G401.6 (cell line): ENCODE data around the gene TEN1.
A peak's percentile ranks its signal among the peaks of the same experiment; 100 is the strongest.

Source experiments
- FAIRE-seq: peaks from 2 replicates; lab custom pipeline; 2012; peaks lifted over from hg19 to GRCh38; lab: Jason Lieb, UNC

The TEN1 gene

DNA sequence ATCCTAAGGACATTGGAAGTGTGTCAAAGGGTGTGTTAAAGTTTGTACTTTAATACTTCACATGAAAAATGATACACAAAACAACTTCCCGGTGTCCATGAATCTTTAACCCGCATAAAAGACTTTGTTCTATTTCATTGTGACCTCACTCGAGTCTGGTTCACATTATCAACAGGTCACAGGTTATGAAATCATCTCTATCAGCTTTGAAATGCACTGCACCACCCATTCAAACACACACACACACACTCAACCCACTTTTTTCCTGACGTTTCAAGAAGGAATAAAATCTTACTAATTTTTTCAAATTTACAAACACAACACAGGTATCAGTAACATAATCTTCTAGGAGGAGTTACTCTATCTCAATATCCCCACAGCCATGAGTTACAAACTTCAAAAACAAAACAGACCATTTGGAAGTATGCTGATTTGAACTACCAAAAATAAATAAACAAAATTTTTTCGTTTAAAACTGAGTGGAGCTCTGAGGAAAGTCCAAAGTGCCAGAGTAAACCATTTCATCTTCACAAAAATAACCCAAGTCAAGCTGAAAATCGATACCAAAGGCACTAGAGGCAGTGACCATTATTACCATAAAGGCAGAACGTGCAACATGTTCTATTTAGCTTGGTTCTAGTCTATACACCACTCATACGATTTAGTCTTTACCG is 2.7 kb upstream of the TEN1 start:
- FAIRE-seq: no peak

DNA sequence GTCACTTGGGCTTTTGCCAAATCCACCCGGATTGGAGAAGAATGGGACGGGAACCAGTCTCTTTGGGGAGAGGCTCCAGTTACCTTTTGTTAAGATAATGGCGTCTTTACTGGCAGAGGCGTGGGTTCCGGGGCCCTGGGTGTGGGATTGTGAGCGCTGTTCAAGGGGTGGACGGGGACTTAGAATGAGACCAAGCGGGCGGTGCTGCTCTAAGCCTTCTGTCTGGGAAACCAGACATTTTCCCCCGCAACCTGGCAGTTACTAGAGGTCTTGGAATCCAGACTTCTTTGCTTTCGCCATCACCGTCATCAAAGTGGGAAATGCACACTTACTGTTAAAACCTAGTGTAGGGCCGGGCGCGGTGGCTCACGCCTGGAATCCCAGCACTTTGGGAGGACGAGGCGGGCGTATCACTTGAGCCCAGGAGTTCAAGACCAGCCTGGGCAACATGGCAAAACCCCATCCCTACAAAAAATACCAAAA is 706 bp downstream of the TEN1 start:
- no peak for FAIRE-seq

DNA sequence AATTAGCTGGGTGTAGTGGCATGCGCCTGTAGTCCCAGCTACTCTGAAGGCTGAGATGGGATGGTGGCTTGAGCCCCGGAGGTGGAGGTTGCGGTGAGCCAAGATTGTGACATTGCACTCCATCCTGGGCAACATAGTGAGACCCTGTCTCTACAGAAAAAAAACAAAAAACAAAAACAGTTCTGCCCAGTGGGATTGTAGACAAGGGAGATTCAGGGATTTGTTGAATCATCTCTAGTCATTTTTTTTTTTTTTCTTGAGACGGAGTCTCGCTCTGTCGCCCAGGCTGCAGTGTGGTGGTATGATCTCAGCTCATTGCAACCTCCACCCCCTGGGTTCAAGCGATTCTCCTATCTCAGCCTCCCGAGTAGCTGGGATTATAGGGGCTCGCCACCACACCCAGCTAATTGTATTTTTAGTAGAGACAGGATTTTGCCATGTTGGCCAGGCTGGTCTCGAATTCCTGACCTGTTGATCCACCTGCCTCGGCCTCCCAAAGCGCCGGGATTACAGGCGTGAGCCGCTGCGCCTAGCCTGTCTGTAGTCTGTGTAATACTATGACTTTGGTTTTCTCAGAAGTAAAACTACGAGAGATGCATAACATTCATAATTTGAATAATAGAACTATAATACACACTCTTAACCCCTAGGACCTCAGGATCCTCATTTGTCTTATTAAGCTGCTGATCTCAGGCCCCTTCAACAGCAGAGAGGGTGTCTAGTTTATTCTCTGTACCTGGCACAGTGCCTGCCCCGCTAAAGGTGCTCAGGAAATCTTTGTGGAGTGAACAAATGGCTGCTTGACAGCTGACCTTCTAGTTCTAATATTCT is 1.4 kb downstream of the TEN1 start:
- no peak for FAIRE-seq

DNA sequence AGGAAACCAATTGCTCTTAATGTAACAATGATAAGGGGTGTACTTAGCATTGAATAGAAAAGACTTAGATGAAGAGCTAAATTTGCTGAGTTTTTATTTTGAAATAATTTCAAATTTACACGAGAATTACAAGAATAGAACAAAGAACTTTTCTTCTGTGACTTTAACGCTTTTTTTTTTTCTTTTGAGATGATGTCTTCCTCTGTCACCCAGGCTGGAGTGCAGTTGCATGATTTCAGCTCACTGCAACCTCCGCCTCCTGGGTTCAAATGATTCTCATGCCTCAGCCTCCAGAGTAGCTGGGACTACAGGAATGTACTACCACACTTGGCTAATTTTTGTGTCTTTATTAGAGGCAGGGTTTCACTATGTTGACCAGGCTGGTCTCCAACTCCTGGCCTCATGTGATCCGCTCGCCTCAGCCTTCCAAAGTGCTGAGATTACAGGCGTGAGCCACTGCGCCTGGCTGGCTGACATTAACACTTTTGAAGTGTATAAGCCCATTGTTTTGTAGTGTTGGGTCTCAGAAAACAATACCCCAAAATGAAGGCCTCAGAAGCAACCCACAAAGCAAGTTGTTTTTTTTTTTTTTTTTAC is 2.1 kb downstream of the TEN1 start:
- no peak for FAIRE-seq

DNA sequence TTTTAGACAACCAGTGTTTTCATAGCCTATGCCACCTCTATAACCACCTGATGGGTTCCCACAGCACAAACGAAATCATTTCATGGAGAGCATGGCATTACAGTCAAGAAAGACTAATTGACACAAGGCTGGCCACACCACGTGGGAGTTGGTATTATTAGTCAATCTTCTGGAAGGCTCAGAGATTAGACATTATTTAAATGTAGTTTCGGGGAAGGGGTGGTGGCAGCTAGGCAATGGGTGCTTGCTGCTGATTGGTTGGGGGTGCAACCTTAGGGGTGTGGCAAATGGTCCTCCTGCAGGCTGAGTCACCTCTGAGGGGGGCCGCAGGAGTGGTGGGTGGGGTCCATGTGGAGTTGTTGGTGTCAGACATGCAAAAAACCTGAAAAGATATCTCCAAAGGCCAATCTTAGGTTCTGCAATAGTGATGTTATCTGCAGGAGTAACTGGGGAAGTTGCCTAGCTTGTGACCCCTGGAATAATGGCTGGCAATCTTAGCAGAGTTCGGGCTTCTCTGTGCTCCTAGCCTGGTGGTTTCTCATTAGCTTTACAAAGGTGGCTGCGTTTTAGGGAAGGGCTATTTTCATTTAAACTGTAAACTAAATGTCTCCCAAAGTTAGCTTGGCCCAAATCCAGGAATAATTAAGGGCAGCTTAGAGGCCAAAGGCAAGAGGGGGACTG is 4.6 kb downstream of the TEN1 start:
- FAIRE-seq: no peak

DNA sequence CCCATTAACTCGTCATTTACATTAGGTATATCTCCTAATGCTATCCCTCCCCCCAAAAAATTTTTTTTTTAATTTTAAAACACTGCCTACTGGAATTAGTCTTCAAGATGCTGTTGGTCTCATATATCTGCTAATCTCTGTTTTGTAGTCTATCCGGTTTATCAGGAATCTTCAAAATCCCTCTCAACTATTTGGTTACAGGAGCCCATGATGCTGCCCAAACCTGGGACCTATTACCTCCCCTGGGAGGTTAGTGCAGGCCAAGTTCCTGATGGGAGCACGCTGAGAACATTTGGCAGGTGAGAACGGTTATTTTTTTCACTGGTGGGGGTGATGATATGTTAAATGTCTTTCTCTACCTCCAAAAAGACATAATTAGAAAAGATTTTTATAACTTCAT is 6.9 kb downstream of the TEN1 start:
- no peak for FAIRE-seq

DNA sequence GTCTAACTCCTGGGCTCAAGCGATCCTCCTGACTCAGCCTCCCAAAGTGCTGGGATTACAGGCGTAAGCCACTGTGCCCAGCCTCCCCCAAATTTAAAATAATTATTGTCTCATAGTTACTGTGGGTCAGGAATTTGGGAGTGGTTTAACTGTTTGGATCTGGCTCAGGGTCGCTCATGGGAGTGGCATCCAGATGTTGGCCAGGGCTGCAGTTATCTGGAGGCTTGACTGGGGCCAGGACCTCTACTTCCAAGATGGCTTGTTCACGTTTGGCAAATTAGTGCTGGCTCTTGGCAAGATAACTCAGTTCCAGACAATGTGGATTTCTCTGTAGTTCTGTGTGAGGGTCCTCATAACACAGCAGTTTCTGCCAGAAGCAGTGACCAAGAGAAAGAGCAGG is 8.0 kb downstream of the TEN1 start:
- FAIRE-seq: no peak

DNA sequence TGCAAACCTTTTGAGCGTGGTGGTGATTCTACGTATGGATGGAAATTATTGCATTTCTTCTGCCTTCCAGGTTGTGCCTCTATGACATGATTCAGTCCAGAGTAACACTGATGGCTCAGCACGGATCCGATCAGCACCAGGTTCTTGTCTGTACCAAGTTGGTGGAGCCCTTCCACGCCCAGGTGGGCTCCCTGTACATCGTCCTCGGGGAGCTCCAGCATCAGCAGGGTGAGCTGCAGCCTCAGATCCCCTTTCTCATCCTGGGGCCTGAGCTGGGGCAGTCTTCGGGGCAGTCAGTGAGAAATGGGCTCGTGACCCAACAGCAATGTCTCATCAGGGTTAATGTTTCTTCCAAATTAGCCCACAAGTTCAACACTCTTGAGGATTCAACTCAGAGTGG is 12.4 kb downstream of the TEN1 start:
- no peak for FAIRE-seq

DNA sequence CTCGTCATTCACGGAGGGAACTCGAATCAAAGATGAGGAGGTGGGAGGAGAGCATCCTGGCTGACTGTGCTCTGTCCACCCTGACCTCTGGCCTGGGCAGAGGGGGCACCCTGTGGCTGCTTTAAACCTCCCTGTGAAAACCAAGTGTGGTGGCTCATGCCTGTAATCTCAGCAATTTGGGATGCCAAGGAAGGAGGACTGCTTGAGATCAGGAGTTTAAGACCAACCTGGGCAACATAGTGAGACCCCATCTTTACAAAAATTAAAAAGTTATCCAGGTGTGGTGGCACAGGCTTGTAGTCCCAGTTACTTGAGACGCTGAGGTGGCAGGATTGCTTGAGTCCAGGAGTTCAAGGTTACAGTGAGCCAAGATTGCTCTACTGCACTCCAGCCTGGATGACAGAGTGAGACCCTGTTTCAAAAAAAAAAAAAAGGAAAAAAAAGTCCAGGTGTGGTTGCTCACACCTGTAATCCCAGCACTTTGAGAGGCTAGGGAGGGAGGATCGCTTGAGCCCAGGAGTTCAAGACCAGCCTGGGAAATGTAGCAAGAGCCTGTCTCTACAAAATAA is 15.8 kb downstream of the TEN1 start:
- no peak for FAIRE-seq

DNA sequence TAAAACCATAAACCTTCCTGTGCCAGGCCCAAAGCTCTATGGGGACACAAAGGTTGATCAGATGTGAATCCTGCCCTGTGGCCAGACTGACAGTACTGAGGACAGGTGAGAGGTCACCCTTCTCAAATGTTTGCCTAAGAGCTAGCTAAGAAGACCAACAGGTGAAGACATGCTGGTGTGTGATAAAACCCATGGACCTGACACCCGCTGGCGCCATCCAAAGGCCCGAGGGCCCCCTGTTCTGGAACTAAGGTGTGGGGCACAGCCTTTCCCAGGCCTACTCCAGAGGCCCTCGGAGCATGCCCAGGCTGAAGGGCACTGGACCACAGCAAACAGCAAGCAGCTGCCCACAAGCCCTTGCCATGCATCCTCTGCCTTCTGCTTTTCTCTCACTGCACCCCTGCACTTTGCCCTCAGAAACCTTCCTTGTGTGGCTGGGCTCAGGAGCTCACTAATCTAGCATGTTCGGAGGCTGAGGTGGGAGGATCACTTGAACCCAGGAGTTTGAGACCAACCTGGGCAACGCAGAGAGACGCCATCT is 16.4 kb downstream of the TEN1 start:
- no peak for FAIRE-seq

DNA sequence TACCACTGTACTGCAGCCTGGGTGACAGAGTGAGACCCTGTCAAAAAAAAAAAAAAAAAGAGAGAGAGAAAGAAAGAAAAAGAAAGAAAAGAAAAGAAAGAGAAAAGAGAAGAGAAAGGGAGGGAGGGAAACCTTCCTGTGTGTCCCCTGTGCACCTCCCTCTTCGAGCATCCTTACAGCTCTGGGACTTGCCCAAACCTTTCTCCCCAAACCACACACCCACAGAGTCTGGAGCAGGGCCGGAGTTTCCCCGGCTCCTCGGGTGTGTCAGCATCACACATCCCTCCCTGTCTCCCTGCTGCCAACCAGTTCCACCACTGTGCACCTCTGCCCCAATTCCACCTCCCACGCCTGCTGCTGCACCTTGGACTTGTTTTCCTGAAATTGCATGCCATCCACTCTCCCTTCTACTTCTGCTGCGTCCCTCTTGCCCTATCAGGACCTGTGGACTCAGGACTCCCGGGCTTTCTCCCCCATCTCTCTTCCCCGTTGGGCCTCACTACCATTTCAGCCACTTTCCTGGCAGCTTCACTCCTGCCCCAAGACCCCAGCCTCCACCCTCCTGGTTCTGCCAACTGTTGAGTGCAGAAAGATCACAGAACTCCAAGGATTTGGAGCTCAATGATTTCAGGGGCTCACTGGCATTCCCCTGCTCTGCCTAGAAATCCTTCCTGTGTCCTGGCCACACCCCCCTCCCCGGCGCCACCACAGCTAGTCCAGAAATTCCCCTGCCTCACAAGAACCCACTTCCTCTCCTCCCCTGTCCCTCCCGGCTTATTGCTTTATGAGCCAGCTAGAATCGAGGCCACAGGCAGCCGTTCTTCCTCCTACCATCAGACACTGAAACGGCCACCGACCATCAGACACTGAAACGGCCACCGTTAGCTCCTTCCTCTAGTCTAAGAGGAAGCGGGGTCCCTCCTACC is 17.9 kb downstream of the TEN1 start:
- FAIRE-seq: no peak

DNA sequence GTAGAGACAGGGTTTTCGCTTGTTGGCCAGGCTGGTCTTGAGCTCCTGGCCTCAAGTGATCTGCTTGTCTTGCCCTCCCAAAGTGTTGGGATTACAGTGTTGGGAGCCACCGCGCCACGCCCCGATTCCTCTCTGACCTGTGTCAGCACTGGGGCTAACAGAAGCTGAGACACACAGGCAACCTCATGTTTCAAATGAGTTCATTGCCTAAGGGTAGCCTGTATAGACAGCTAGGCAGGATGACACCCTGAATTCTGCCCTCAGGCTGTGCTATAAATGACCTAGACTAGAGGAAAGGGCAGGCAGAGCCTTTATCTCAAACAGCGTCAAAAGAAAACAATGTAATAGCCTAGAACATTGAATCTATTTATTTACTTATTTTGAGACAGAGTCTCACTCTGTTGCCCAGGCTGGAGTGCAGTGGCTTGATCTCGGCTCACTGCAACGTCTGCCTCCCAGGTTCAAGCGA is 19.3 kb downstream of the TEN1 start:
- no peak for FAIRE-seq

DNA sequence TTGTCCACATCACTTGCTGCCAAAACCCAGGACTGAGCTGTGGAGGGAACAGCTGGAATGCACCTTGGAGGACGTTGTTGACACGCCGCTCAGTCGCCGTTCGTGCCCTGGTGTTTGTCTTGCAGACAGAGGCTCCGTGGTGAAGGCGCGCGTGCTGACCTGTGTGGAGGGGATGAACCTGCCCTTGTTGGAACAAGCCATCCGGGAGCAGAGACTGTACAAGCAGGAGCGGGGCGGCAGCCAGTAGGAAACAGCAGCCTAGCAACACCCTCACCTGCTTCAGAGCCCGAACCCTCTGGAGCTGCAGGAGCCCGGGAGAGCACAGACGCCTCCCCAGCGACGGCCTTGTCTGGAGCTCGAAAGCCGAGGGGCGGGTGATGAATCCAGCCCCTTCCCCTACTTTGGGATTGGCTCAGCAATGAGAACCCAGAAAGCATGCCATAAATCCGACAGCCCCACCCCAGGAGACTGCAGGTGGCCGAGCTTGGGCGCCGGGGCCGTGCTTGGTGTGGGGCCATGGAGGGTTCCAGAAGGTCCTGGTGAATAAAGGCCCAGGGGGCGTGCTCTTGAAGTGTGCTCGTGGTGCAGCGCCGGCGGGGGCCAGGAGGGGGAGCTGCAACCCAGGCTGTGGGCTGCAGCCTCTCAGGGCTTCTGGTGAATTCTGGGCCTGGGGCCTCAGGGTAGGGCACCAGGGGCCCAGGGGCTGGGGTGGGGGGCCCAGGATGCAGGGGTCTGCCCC is 21.1 kb downstream of the TEN1 start:
- FAIRE-seq: no peak

DNA sequence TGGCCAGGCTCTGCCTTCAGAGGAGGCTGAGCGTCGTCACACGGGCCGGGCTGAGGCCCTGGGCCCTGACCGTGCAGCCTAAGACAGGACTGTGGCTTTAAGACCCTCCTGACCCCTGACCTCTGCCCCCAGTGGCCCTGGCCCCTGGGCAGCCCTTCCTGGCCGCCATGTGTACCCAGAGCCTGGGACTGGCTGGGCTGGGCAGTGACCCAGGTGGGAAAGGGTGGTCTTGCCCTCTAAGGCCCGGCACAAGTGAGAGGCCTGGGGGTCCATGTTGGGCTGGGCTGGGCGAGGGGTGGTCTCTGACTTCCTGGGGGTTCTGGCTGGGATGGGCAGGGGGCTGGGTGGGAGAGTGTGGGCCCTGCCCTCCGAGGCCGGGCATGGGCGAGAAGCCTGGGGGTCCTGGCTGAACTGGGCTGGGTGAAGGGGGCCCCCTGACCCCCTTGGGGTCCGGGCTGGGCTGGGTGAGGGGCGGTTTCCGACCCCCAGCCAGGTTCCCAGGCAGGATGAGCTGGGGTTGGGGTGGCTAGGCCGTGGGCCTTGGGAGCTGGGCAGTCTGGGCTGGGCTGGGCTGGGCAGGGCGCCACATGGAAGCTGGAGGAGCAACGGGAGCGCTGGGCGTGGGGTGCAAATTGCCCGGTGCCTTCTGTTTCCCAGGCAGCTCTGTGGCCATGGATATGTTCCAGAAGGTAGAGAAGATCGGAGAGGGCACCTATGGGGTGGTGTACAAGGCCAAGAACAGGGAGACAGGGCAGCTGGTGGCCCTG is 21.9 kb downstream of the TEN1 start, which contains the start of gene CDK3:
Gene CDK3, plus strand, starts transcription at position 101 of the 767 bp plus-strand sequence. Its CDS starts 571 bp downstream, at position 672.
- no peak for FAIRE-seq

DNA sequence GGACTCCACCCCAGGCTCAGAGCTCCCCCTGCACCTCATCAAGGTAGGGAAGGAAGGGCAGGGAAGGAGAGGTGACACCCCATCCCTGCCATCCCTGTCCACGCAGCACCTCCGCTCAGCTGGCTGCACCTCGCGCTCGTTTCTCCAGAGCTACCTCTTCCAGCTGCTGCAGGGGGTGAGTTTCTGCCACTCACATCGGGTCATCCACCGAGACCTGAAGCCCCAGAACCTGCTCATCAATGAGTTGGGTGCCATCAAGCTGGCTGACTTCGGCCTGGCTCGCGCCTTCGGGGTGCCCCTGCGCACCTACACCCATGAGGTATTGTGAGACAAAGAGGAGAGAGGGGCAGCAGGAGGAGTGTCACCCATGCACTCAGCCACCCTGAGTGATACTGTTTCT is 23.1 kb downstream of the TEN1 start:
- FAIRE-seq: no peak

DNA sequence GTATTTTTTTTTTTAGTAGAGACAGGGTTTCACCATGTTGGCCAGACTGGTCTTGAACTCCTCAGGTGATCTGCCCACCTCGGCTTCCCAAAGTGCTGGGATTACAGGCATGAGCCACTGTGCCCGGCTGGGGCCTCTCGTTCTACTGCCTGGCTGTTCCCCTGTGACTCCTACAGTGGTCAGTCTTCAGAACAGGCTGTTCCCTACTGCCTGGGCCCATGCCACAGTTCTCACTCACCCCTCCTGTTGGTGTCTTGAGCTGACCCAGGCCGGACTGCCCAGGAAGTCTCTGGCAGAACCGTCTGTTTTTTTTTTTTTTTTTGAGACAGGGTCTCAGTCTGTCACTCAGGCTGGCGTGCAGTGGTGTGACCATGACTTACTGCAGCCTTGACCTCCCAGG is 24.9 kb downstream of the TEN1 start:
- FAIRE-seq: no peak

DNA sequence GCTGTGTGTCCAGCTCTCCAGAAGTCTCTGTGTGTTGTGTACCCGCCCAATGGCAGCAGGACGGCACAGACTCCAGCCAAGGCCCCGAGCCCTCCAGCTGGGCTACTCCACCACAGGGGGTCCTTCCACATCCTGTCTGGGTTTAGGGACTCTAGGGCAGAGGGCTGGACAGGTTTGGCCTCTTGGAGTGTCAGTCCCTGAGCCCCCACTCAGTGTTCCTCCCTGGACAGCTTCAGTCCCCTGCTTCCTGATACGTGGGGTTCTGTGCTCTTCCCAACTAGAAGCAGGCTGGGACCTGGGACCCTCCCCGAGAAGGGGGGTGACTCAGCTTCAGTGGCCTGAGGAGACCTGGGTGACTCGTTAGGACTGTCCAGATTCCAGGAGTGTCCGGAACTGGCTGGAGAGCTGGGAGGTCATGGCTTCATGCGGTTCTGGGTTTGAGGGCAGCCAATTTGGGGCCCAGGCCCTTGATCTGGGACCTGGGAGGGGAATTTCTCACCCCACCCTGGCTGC is 25.8 kb downstream of the TEN1 start:
- FAIRE-seq: no peak

DNA sequence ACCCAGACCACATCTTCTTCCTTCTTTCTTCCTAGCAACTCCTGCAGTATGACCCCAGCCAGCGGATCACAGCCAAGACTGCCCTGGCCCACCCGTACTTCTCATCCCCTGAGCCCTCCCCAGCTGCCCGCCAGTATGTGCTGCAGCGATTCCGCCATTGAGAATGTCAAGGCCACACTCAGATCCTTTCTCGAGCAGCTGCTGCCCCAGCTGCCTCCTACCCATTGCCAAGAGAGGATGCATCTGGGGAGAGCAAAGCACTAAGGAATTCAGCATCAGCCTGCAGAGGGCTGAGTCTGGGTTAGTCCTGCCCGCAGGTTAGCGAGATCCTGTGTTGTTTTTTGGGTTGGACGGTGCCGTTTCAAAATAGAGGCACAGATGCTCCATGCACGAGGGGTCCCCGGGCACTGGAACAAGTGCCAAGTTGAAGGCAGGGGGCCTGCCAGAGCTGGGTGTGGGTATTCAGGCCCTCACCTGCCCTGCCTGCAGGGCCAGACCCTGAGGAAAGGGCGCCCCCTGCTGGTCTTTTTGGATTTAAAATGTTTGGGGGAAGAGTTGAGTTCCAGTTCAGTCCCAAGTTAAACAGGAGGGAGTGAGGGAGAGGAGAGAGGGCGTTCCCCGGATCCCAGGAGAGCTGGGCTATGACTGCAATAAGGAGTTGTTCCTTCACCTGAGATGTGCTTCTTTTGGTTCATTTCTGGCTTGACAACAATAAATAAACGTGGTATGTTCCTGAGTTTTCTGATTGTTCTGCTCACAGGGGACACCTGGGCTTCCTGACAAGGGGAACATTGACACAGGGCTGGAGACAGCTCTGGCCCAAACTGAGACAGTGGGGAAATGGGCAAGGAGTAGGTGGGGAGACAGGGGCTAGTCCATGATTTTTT is 26.5 kb downstream of the TEN1 start:
- FAIRE-seq: peak; percentile 84
